Measurements from ENCODE around the gene ASMTL. TPM values are rescaled to one million over a fixed set of nuclear protein-coding genes. Genes with fewer than 3 reads are reported as not detected.

Gene ASMTL
- total RNA-seq, 1 experiment from 2014 or later = 42.7 TPM

GRCh38 chrX:1401611-1402430, 50.9 kb downstream of the ASMTL start:
- Histone ChIP-seq H3K36me3 (ENCODE audit: low read depth) (peaks cover 33% of the 10 kb centered on the region), H3K4me1 (replicated peaks; ENCODE audit: insufficient read depth) (no peaks in the 10 kb centered on the region), H3K27me3 (ENCODE audit: insufficient read depth, low read depth) (no peaks in the 10 kb centered on the region), H4K20me1 (ENCODE audit: insufficient read depth) (no peaks in the 10 kb centered on the region), H3K4me2 (no peak overlapping the region), H3F3A (ENCODE audit: insufficient read depth, low read depth) (no peaks in the 10 kb centered on the region), H2AFZ (no peak overlapping the region), H3K9me3 (ENCODE audit: insufficient read depth, low read depth) (no peaks in the 10 kb centered on the region; the same call in 1 of the 2 replicates), H3K9me2 (ENCODE audit: insufficient read depth) (no peaks in the 10 kb centered on the region), H3K79me2 (ENCODE audit: low read depth) (no peaks in the 10 kb centered on the region), H3K27ac (no peak overlapping the region), H3K4me3 (no peak overlapping the region)
- TF ChIP-seq EZH2 (IDR thresholded peaks at IDR 0.05; ENCODE audit: low read depth) (no peak), CTCF (conservative IDR thresholded peaks at IDR 0.05) (no peak)
- intact Hi-C loops (cut with micrococcal nuclease; ENCODE audit: unreplicated experiment) = no loop called here
- ChIA-PET CTCF (no interaction called here), POLR2A (ENCODE audit: unreplicated experiment) (no interaction called here)
- DNase-seq = no peak
- BruUV-seq (replicated peaks) = no TSS peak

DNA sequence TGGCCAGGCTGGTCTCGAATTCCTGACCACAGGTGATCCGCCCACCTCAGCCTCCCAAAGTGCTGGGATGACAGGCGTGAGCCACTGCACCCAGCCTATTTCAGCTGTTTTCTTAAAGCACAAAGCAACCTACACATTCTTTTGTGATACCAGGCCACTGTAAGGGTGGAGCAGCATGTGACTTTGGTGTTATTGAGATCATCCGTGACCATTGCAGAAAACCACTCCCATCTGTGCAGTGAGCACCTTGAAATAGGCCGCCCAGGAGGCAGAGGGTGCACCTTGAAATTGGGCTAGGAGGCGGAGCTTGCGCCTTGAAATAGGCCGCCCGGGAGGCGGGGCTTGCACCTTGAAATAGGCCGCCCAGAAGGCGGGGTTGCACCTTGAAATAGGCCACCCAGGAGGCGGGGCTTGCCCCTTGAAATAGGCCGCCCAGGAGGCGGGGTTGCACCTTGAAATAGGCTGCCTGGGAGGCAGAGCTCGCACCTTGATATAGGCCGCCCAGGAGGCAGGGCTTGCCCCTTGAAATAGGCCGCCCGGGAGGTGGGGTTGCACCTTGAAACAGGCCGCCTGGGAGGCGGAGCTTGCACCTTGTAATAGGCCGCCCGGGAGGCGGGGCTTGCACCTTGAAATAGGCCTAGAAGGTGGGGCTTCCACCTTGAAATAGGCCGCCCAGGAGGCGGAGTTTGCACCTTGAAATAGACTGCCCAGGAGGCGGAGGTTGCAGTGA, 51.8 kb downstream of the ASMTL start:
- no peak overlapping the region for H2AFZ ChIP-seq
- H3K4me1 ChIP-seq (replicated peaks; ENCODE audit: insufficient read depth) = no peaks in the 10 kb centered on the region
- no TSS peak for BruUV-seq (replicated peaks)
- H3K9me2 ChIP-seq (ENCODE audit: insufficient read depth) = no peaks in the 10 kb centered on the region
- no peak for DNase-seq
- no peaks in the 10 kb centered on the region for H3F3A ChIP-seq (ENCODE audit: insufficient read depth, low read depth)
- peaks cover 27% of the 10 kb centered on the region for H3K36me3 ChIP-seq (ENCODE audit: low read depth)
- H3K4me3 ChIP-seq = no peak overlapping the region
- TF ChIP-seq EZH2 (IDR thresholded peaks at IDR 0.05; ENCODE audit: low read depth) (no peak), CTCF (conservative IDR thresholded peaks at IDR 0.05) (no peak)
- H3K27me3 ChIP-seq (ENCODE audit: insufficient read depth, low read depth) = no peaks in the 10 kb centered on the region
- no peaks in the 10 kb centered on the region; the same call in 1 of the 2 replicates for H3K9me3 ChIP-seq (ENCODE audit: insufficient read depth, low read depth)
- no peak overlapping the region for H3K4me2 ChIP-seq
- peaks cover under 1% of the 10 kb centered on the region; the same call in 1 of the 2 replicates for H3K79me2 ChIP-seq (ENCODE audit: low read depth)
- intact Hi-C loops (cut with micrococcal nuclease; ENCODE audit: unreplicated experiment) = no loop called here
- POLR2A ChIA-PET (ENCODE audit: unreplicated experiment) = no interaction called here
- CTCF ChIA-PET = no interaction called here
- H3K27ac ChIP-seq = no peak overlapping the region
- H4K20me1 ChIP-seq (ENCODE audit: insufficient read depth) = no peaks in the 10 kb centered on the region

DNA sequence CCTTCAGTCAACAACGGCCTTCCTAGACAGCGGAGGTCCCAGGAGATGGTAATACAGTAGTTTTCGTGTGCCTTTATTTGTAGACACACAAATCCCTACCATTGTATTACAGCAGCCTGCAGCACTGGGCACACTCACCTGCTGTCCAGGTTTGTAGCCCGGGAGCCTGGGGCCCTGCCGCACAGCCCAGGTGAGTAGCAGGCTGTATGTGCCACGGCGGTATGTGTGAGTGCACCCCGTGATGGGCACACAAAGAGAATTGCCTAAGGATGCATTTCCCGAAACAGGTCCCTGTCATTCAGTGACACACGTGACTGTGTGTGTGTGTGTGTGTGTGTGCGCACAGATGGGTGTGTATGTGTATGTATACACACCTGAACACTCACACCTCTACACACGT, 52.7 kb downstream of the ASMTL start:
- Histone ChIP-seq H3K27me3 (ENCODE audit: insufficient read depth, low read depth) (no peaks in the 10 kb centered on the region), H3K4me3 (no peak overlapping the region), H2AFZ (no peak overlapping the region), H3K36me3 (ENCODE audit: low read depth) (peaks cover 18% of the 10 kb centered on the region), H3K79me2 (ENCODE audit: low read depth) (peaks cover 10% of the 10 kb centered on the region), H3K4me2 (no peak overlapping the region), H3K9me2 (ENCODE audit: insufficient read depth) (no peaks in the 10 kb centered on the region), H4K20me1 (ENCODE audit: insufficient read depth) (0 out of 2 replicates have a peak, but pooled peaks cover 4% of the 10 kb centered on the region), H3K9me3 (ENCODE audit: insufficient read depth, low read depth) (no peaks in the 10 kb centered on the region), H3K27ac (no peak overlapping the region), H3F3A (ENCODE audit: insufficient read depth, low read depth) (no peaks in the 10 kb centered on the region), H3K4me1 (replicated peaks; ENCODE audit: insufficient read depth) (no peaks in the 10 kb centered on the region)
- ChIA-PET POLR2A (ENCODE audit: unreplicated experiment) (no interaction called here), CTCF (no interaction called here)
- BruUV-seq (replicated peaks) = no TSS peak
- intact Hi-C loops (cut with micrococcal nuclease; ENCODE audit: unreplicated experiment) = no loop called here
- no peak for DNase-seq
- TF ChIP-seq EZH2 (IDR thresholded peaks at IDR 0.05; ENCODE audit: low read depth) = no peak
- TF ChIP-seq CTCF (conservative IDR thresholded peaks at IDR 0.05) = no peak

All from PC-9 (cell line).